HepG2 (cell line): Measurements from ENCODE around the gene CXCL8. TPM values are rescaled to one million over a fixed set of nuclear protein-coding genes. Genes with fewer than 3 reads are reported as not detected.

Experiments
- ATAC-seq: fragments of 200-7000 bp; cut with Tn5 transposase; 3 replicates; pipeline ENCODE4 v1.9.1; 2020; ENCODE audit warnings: mild to moderate bottlenecking, moderate library complexity
- BruUV-seq: library from RNA; stranded (reverse); fragments of 400-500 nt; replicated peaks from 2 replicates; lab custom pipeline; 2021; lab: Mats Ljungman, UMichigan
- CTCF ChIA-PET: fragments of 300-600 bp; formaldehyde crosslinking; extraction: SDS; loops from one replicate; lab custom pipeline; 2021; ENCODE audit warnings: low total read pairs, inconsistent platforms, low intra/inter-chr PET ratio; lab: Yijun Ruan, JAX
- POLR2A ChIA-PET: fragments of 350-600 bp; sonication (Branson Sonifier 250); formaldehyde crosslinking; loops from one replicate; lab custom pipeline; 2020; ENCODE audit warnings: antibody characterized with exemption, inconsistent platforms; lab: Yijun Ruan, JAX
- DNase-seq: peaks from one replicate; pipeline ENCODE4 v3.0.0-alpha.2; 2015; ENCODE audit warnings: low spot score
- FAIRE-seq: peaks from 3 replicates; lab custom pipeline; 2011; peaks lifted over from hg19 to GRCh38; lab: Jason Lieb, UNC
- H2AFZ ChIP-seq: one replicate; pipeline ENCODE4 v1.6.1; 2011; ENCODE audit warnings: low read length, inconsistent platforms
- H3K27ac ChIP-seq: fragments of 300-600 bp; 3 replicates; pipeline ENCODE4 v1.8.0; 2011; ENCODE audit warnings: mixed run types, mild to moderate bottlenecking, mixed read lengths, low read length, inconsistent platforms; ENCODE audit not compliant: insufficient read depth; ENCODE audit errors: extremely low read length
- H3K27me3 ChIP-seq, 2 experiments: fragments of 200-600 bp in 1 of 2; 2 replicates in 1 of 2; 3 replicates in 1 of 2; pipeline versions ENCODE4 v1.6.0 to v1.8.0; 2011; ENCODE audit warnings: low read length in 2 of 2, mild to moderate bottlenecking in 2 of 2, moderate library complexity in 2 of 2, inconsistent platforms in 1 of 2; ENCODE audit not compliant: insufficient read depth in 2 of 2, control insufficient read depth in 1 of 2
- H3K36me3 ChIP-seq, 2 experiments: fragments of 200-600 bp in 1 of 2; replicated peaks in 1 of 2; 2 replicates in 1 of 2; 3 replicates in 1 of 2; pipeline versions ENCODE4 v1.5.1 to v1.8.0; 2011; ENCODE audit warnings: low read length in 2 of 2, inconsistent platforms in 1 of 2; ENCODE audit not compliant: insufficient read depth in 2 of 2, control insufficient read depth in 1 of 2
- H3K4me1 ChIP-seq: 2 replicates; pipeline ENCODE4 v1.5.1; 2012; ENCODE audit warnings: low read length, inconsistent platforms; ENCODE audit not compliant: insufficient read depth
- H3K4me2 ChIP-seq: 2 replicates; pipeline ENCODE4 v1.6.0; 2011; ENCODE audit warnings: low read depth, low read length, inconsistent platforms
- H3K4me3 ChIP-seq, 3 experiments: fragments of 200-600 bp in 1 of 3; sonication (generic), shearing (Covaris generic) in 1 of 3; replicated peaks in 1 of 3; 2 replicates each; pipeline ENCODE4 v1.5.1; 2011 to 2016; ENCODE audit warnings: low read length in 3 of 3, inconsistent platforms in 2 of 3, low read depth in 2 of 3, mild to moderate bottlenecking in 2 of 3, control low read depth in 1 of 3, mixed read lengths in 1 of 3; ENCODE audit not compliant: insufficient read depth in 1 of 3
- H3K79me2 ChIP-seq: one replicate; pipeline ENCODE4 v1.6.1; 2011; ENCODE audit warnings: low read length, inconsistent platforms; ENCODE audit not compliant: insufficient read depth
- H3K9ac ChIP-seq: 2 replicates; pipeline ENCODE4 v1.6.0; 2011; ENCODE audit warnings: mild to moderate bottlenecking, low read depth, low read length, inconsistent platforms; ENCODE audit not compliant: insufficient read depth
- H3K9me3 ChIP-seq: 2 replicates; pipeline ENCODE4 v1.5.1; 2012; ENCODE audit warnings: mild to moderate bottlenecking, low read length
- H4K20me1 ChIP-seq: 2 replicates; pipeline ENCODE4 v1.6.0; 2011; ENCODE audit warnings: inconsistent platforms, mild to moderate bottlenecking, low read length, moderate library complexity; ENCODE audit not compliant: insufficient read depth
- EEA1 ChIP-seq: sonication (generic); formaldehyde crosslinking; IDR thresholded peaks from 2 replicates; pipeline ENCODE4 v1.5.1; 2020; ENCODE audit warnings: mild to moderate bottlenecking, missing genetic modification reagents, borderline replicate concordance
- POGZ ChIP-seq: sonication (generic); formaldehyde crosslinking; IDR thresholded peaks from 2 replicates; pipeline ENCODE4 v1.4.0; 2020; ENCODE audit warnings: mild to moderate bottlenecking, missing genetic modification reagents
- SMARCC2 ChIP-seq: fragments of 450-650 bp; IDR thresholded peaks from 2 replicates; pipeline ENCODE4 v1.6.1; 2017; ENCODE audit warnings: antibody characterized with exemption, mild to moderate bottlenecking
- WGBS: methylation state at CpG from one replicate; pipeline ENCODE4 v1.1.6; 2017; ENCODE audit warnings: low lambda C conversion rate; 5-methylcytosine and 5-hydroxymethylcytosine counted together
- in situ Hi-C: cut with HindIII; loops from 2 replicates; pipeline ENCODE4 v1.10.0; 2017; ENCODE audit warnings: low pct_unique_long_range_greater_than_20kb; ENCODE audit not compliant: extremely low pct_ligation_motif_present
- intact Hi-C: fragments of 100-400 bp; cut with micrococcal nuclease; formaldehyde crosslinking; loops from one replicate; pipeline ENCODE4 v1.10.0; 2022; ENCODE audit not compliant: unreplicated experiment
- polyA plus RNA-seq, 8 experiments: library from polyadenylated mRNA; depleted of rRNA in 3 of 8; stranded (reverse) in 7 of 8; unstranded in 1 of 8; fragments of >200 nt; fragmentation: Illumina TruSeq in 4 of 8; extraction: Trizol in 4 of 8; gene quantifications; 2 replicates each; pipeline versions ENCODE4 v1.2.1 to v1.2.3, GENCODE V29; 2011 to 2016; ENCODE audit warnings: low read depth in 4 of 8, missing spikeins in 1 of 8, mixed read lengths in 1 of 8; ENCODE audit not compliant: insufficient read depth in 1 of 8
- total RNA-seq, 5 experiments: library from RNA; depleted of rRNA; stranded (reverse); fragments of >200 nt; fragmentation: Illumina TruSeq; extraction: Trizol; gene quantifications; 2 replicates each; pipeline ENCODE4 v1.2.3, GENCODE V29; 2016; ENCODE audit warnings: low read depth in 1 of 5
- TF ChIP-seq, protein P1 (sequence below): sonication (generic); formaldehyde crosslinking; IDR thresholded peaks from one replicate; pipeline ENCODE4 v1.5.1; 2020; ENCODE audit warnings: mild to moderate bottlenecking, missing genetic modification reagents; ENCODE audit errors: not compliant biosample characterization

Gene CXCL8
- total and polyA plus RNA-seq, 2 of the 13 experiments (the other 11 are each of a cell fraction or from before 2014, with no cell fraction given) = 1.8 to 7.8 TPM

DNA sequence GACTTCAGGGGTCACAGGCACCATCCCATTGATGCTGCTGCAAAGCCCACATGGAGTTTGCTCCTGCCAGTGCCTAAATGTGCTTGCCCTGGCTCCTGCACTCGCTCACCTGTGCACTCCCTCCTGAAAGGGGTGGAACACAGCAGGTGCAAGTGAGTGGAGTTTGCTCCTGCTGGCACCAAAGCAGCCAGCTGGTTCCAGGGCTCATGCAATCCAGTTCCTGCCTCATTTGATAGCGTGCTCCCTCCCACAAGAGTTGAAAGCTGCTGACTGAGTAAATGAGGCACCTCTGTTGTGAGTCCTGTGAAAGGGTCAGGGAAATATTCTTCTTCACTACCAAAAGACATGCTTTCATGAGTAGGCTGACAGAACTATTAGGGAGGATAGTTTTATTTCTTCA lies 30.5 kb downstream of the CXCL8 start:
- intact Hi-C loops = no loop called here
- Histone ChIP-seq H3K9ac (no peak overlapping the region), H2AFZ (no peak overlapping the region), H3K4me1 (peaks cover 8% of the 10 kb centered on the region; the same call in 1 of the 2 replicates), H3K4me3 (no peak overlapping the region), H3K4me2 (no peak overlapping the region), H4K20me1 (no peaks in the 10 kb centered on the region), H3K27ac (no peak overlapping the region), H3K79me2 (no peaks in the 10 kb centered on the region), H3K9me3 (no peaks in the 10 kb centered on the region), H3K36me3 (no peaks in the 10 kb centered on the region), H3K27me3 (no peaks in the 10 kb centered on the region)
- no TSS peak for BruUV-seq
- no peak for ATAC-seq
- TF ChIP-seq EEA1 (CRISPR knock-in tag) = no peak
- no peak for FAIRE-seq
- WGBS = 22% methylated on average over 1 of the region's 2 CpGs
- no peak for DNase-seq
- ChIA-PET POLR2A (no interaction called here), CTCF (no interaction called here)
- in situ Hi-C loops = no loop called here

DNA sequence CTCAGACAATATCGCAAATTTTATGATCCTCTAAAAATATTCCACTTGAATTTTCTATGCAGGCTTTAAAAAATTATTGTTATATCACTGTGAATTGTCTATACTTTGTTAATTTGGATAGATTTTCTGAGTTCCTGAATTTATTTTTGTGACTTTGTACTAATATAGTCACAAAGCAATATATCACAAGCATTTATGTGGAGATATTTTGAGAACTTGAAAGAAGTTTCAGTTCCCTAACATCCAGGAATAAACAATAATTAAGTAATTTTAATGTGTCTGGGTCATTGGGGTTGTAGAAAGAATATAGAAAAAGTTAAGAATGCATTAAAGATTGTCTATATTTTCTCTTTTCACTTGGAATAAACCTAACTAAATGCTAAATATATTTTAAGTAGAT lies 32.0 kb downstream of the CXCL8 start:
- BruUV-seq = no TSS peak
- intact Hi-C loops (no loop called here), in situ Hi-C loops (no loop called here)
- TF ChIP-seq SMARCC2 = no peak
- TF ChIP-seq, protein P1, sequence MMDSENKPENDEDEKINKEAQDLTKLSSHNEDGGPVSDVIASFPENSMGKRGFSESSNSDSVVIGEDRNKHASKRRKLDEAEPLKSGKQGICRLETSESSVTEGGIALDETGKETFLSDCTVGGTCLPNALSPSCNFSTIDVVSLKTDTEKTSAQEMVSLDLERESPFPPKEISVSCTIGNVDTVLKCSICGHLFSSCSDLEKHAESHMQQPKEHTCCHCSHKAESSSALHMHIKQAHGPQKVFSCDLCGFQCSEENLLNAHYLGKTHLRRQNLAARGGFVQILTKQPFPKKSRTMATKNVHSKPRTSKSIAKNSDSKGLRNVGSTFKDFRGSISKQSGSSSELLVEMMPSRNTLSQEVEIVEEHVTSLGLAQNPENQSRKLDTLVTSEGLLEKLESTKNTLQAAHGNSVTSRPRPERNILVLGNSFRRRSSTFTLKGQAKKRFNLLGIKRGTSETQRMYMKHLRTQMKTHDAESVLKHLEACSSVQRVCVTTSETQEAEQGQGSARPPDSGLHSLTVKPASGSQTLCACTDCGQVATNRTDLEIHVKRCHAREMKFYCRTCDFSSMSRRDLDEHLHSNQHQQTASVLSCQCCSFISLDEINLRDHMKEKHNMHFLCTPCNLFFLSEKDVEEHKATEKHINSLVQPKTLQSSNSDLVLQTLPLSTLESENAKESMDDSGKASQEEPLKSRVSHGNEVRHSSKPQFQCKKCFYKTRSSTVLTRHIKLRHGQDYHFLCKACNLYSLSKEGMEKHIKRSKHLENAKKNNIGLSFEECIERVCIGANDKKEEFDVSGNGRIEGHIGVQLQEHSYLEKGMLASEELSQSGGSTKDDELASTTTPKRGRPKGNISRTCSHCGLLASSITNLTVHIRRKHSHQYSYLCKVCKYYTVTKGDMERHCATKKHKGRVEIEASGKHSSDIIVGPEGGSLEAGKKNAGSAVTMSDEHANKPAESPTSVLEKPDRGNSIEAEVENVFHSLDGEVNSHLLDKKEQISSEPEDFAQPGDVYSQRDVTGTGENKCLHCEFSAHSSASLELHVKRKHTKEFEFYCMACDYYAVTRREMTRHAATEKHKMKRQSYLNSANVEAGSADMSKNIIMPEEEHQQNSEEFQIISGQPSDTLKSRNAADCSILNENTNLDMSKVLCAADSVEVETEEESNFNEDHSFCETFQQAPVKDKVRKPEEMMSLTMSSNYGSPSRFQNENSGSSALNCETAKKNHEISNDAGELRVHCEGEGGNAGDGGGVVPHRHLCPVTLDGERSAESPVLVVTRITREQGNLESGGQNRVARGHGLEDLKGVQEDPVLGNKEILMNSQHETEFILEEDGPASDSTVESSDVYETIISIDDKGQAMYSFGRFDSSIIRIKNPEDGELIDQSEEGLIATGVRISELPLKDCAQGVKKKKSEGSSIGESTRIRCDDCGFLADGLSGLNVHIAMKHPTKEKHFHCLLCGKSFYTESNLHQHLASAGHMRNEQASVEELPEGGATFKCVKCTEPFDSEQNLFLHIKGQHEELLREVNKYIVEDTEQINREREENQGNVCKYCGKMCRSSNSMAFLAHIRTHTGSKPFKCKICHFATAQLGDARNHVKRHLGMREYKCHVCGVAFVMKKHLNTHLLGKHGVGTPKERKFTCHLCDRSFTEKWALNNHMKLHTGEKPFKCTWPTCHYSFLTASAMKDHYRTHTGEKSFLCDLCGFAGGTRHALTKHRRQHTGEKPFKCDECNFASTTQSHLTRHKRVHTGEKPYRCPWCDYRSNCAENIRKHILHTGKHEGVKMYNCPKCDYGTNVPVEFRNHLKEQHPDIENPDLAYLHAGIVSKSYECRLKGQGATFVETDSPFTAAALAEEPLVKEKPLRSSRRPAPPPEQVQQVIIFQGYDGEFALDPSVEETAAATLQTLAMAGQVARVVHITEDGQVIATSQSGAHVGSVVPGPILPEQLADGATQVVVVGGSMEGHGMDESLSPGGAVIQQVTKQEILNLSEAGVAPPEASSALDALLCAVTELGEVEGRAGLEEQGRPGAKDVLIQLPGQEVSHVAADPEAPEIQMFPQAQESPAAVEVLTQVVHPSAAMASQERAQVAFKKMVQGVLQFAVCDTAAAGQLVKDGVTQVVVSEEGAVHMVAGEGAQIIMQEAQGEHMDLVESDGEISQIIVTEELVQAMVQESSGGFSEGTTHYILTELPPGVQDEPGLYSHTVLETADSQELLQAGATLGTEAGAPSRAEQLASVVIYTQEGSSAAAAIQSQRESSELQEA (CRISPR knock-in tag) = no peak
- no peak for TF ChIP-seq POGZ (CRISPR knock-in tag)

More for the DNA sequence above, 32.0 kb downstream of the CXCL8 start:
- POLR2A ChIA-PET = no interaction called here
- no peak overlapping the region for H2AFZ ChIP-seq
- peaks cover 8% of the 10 kb centered on the region; the same call in 1 of the 2 replicates for H3K4me1 ChIP-seq
- no peaks in the 10 kb centered on the region for H3K36me3 ChIP-seq
- no peak overlapping the region for H3K4me2 ChIP-seq
- no peak overlapping the region for H3K9ac ChIP-seq
- ATAC-seq = no peak
- H3K4me3 ChIP-seq = no peak overlapping the region
- CTCF ChIA-PET = no interaction called here
- H3K9me3 ChIP-seq = no peaks in the 10 kb centered on the region
- 0% methylated on average over 1 of the region's 1 CpG for WGBS
- H3K79me2 ChIP-seq = no peaks in the 10 kb centered on the region
- DNase-seq = no peak
- no peak for FAIRE-seq
- H3K27me3 ChIP-seq = no peaks in the 10 kb centered on the region
- H4K20me1 ChIP-seq = no peaks in the 10 kb centered on the region
- no peak overlapping the region for H3K27ac ChIP-seq
